ENCODE measurements around the gene GALNT18. TPM values are rescaled to one million over a fixed set of nuclear protein-coding genes. Genes with fewer than 3 reads are reported as not detected.

GALNT18 gene
- total RNA-seq, 1 donor from 2014 or later: 2.1 TPM

- Mint-ChIP-seq H3K27me3 (no peaks in the 10 kb centered on the region), H3K36me3 (ENCODE audit: insufficient read depth) (no peaks in the 10 kb centered on the region), H3K4me1 (ENCODE audit: low read depth) (peaks cover 4% of the 10 kb centered on the region), H3K27ac (no peak overlapping the region), H3K4me3 (ENCODE audit: low read depth) (no peak overlapping the region), H3K9me3 (ENCODE audit: low read depth) (no peaks in the 10 kb centered on the region)
- no peak for TF ChIP-seq CTCF (IDR thresholded peaks at IDR 0.05; ENCODE audit: unreplicated experiment)
- no peak for DNase-seq (ENCODE audit: low spot score, unreplicated experiment)
These were observed 353.7 kb downstream of the GALNT18 start for GRCh38 chr11:11268119-11268518.

GRCh38 chr11:11267312-11267711 is 354.5 kb downstream of the GALNT18 start:
- Mint-ChIP-seq H3K27ac (no peak overlapping the region), H3K4me1 (ENCODE audit: low read depth) (peaks cover 4% of the 10 kb centered on the region), H3K36me3 (ENCODE audit: insufficient read depth) (no peaks in the 10 kb centered on the region), H3K27me3 (no peaks in the 10 kb centered on the region), H3K9me3 (ENCODE audit: low read depth) (no peaks in the 10 kb centered on the region), H3K4me3 (ENCODE audit: low read depth) (no peak overlapping the region)
- no peak for TF ChIP-seq CTCF (IDR thresholded peaks at IDR 0.05; ENCODE audit: unreplicated experiment)
- no peak for DNase-seq (ENCODE audit: low spot score, unreplicated experiment)

- no peaks in the 10 kb centered on the region for H3K36me3 Mint-ChIP-seq (ENCODE audit: insufficient read depth)
- peak; percentile 85 for TF ChIP-seq CTCF (IDR thresholded peaks at IDR 0.05; ENCODE audit: unreplicated experiment)
- H3K27ac Mint-ChIP-seq: no peak overlapping the region
- DNase-seq (ENCODE audit: low spot score, unreplicated experiment): peak; percentile 41
- H3K4me3 Mint-ChIP-seq (ENCODE audit: low read depth): no peak overlapping the region
- no peaks in the 10 kb centered on the region for H3K9me3 Mint-ChIP-seq (ENCODE audit: low read depth)
- no peaks in the 10 kb centered on the region for H3K27me3 Mint-ChIP-seq
- H3K4me1 Mint-ChIP-seq (ENCODE audit: low read depth): peaks cover 4% of the 10 kb centered on the region
These were observed 355.7 kb downstream of the GALNT18 start for GRCh38 chr11:11265994-11266606.

- Mint-ChIP-seq H3K36me3 (ENCODE audit: insufficient read depth) (no peaks in the 10 kb centered on the region), H3K27ac (no peak overlapping the region), H3K4me1 (ENCODE audit: low read depth) (peaks cover 8% of the 10 kb centered on the region), H3K4me3 (ENCODE audit: low read depth) (no peak overlapping the region), H3K9me3 (ENCODE audit: low read depth) (no peaks in the 10 kb centered on the region), H3K27me3 (no peaks in the 10 kb centered on the region)
- no peak for TF ChIP-seq CTCF (IDR thresholded peaks at IDR 0.05; ENCODE audit: unreplicated experiment)
- no peak for DNase-seq (ENCODE audit: low spot score, unreplicated experiment)
These were observed 356.5 kb downstream of the GALNT18 start for GRCh38 chr11:11265320-11265719.

GRCh38 chr11:11263238-11264005 is 358.4 kb downstream of the GALNT18 start:
- Mint-ChIP-seq H3K4me3 (ENCODE audit: low read depth) (no peak overlapping the region), H3K4me1 (ENCODE audit: low read depth) (peaks cover 8% of the 10 kb centered on the region), H3K27me3 (no peaks in the 10 kb centered on the region), H3K27ac (no peak overlapping the region), H3K36me3 (ENCODE audit: insufficient read depth) (no peaks in the 10 kb centered on the region), H3K9me3 (ENCODE audit: low read depth) (no peaks in the 10 kb centered on the region)
- TF ChIP-seq CTCF (IDR thresholded peaks at IDR 0.05; ENCODE audit: unreplicated experiment): no peak
- DNase-seq (ENCODE audit: low spot score, unreplicated experiment): no peak

Measured in progenitor cell of endocrine pancreas (in vitro differentiated cells).